Liver (tissue), 9 donors: ENCODE results near the gene RALGAPA2. TPM values are rescaled to one million over a fixed set of nuclear protein-coding genes. Genes with fewer than 3 reads are reported as not detected.

ENCODE experiments used
- DNase-seq: peaks from one replicate; pipeline ENCODE4 v3.0.0-alpha.2; 2017; ENCODE audit warnings: low spot score
- H3K27ac ChIP-seq, 2 donors: one replicate each; pipeline ENCODE4 v1.7.0; 2013; ENCODE audit warnings: inconsistent platforms in 2 of 2, low read length in 2 of 2, control low read depth in 1 of 2, low read depth in 1 of 2, mild to moderate bottlenecking in 1 of 2
- H3K27me3 ChIP-seq, 4 donors: one replicate each; pipeline versions ENCODE4 v1.6.1 to v1.7.0; 2013; ENCODE audit warnings: low read length in 3 of 4, inconsistent platforms in 1 of 4, mild to moderate bottlenecking in 1 of 4, moderate library complexity in 1 of 4; ENCODE audit not compliant: control insufficient read depth in 4 of 4, insufficient read depth in 4 of 4
- H3K36me3 ChIP-seq, 4 donors: one replicate each; pipeline versions ENCODE4 v1.6.1 to v1.7.0; 2013; ENCODE audit warnings: low read length in 3 of 4, mild to moderate bottlenecking in 3 of 4, low read depth in 1 of 4, moderate library complexity in 1 of 4; ENCODE audit not compliant: control insufficient read depth in 4 of 4, insufficient read depth in 3 of 4
- H3K4me1 ChIP-seq, 4 donors: one replicate each; pipeline versions ENCODE4 v1.6.1 to v1.7.0; 2013; ENCODE audit warnings: low read length in 3 of 4, mild to moderate bottlenecking in 3 of 4, moderate library complexity in 1 of 4; ENCODE audit not compliant: control insufficient read depth in 4 of 4, insufficient read depth in 4 of 4
- H3K4me3 ChIP-seq, 3 donors: one replicate each; pipeline versions ENCODE4 v1.6.1 to v1.7.0; 2013; ENCODE audit warnings: low read length in 3 of 3, control low read depth in 1 of 3, low read depth in 1 of 3, mild to moderate bottlenecking in 1 of 3
- H3K9ac ChIP-seq, 2 donors: one replicate each; pipeline ENCODE4 v1.7.0; 2013; ENCODE audit warnings: low read length in 2 of 2, mild to moderate bottlenecking in 2 of 2, moderate library complexity in 2 of 2, control low read depth in 1 of 2, low read depth in 1 of 2
- H3K9me3 ChIP-seq, 4 donors: one replicate each; pipeline versions ENCODE4 v1.6.1 to v1.7.0; 2013; ENCODE audit warnings: low read length in 3 of 4; ENCODE audit not compliant: control insufficient read depth in 4 of 4
- EGR1 ChIP-seq, 2 donors: IDR thresholded peaks; 2 replicates each; pipeline ENCODE4 v1.6.1; 2016 to 2018; ENCODE audit warnings: antibody characterized with exemption in 2 of 2, low read depth in 2 of 2
- FOXA1 ChIP-seq: IDR thresholded peaks from 2 replicates; pipeline ENCODE4 v1.6.1; 2016; ENCODE audit warnings: antibody characterized with exemption
- FOXA2 ChIP-seq: IDR thresholded peaks from 2 replicates; pipeline ENCODE4 v1.6.1; 2016; ENCODE audit warnings: antibody characterized with exemption
- GABPA ChIP-seq, 2 donors: IDR thresholded peaks in 1 of 2; conservative IDR thresholded peaks in 1 of 2; 2 replicates each; pipeline ENCODE4 v1.6.1; 2016; ENCODE audit warnings: antibody characterized with exemption in 2 of 2, mild to moderate bottlenecking in 1 of 2, moderate library complexity in 1 of 2
- HNF4A ChIP-seq, 2 donors: conservative IDR thresholded peaks; 2 replicates each; pipeline ENCODE4 v1.6.1; 2016; ENCODE audit warnings: antibody characterized with exemption in 2 of 2, mild to moderate bottlenecking in 2 of 2
- HNF4G ChIP-seq: IDR thresholded peaks from 2 replicates; pipeline ENCODE4 v1.6.1; 2016; ENCODE audit warnings: antibody characterized with exemption
- JUND ChIP-seq, 2 donors: IDR thresholded peaks; 2 replicates each; pipeline ENCODE4 v1.6.1; 2016; ENCODE audit warnings: antibody characterized with exemption in 2 of 2
- NR2F2 ChIP-seq: IDR thresholded peaks from 2 replicates; pipeline ENCODE4 v1.6.1; 2016; ENCODE audit warnings: antibody characterized with exemption
- RAD21 ChIP-seq, 2 donors: IDR thresholded peaks; 2 replicates each; pipeline ENCODE4 v1.6.1; 2016; ENCODE audit warnings: antibody characterized with exemption in 2 of 2, mild to moderate bottlenecking in 2 of 2
- RXRA ChIP-seq, 2 donors: IDR thresholded peaks; 2 replicates each; pipeline ENCODE4 v1.6.1; 2017 to 2018; ENCODE audit warnings: antibody characterized with exemption in 2 of 2, mild to moderate bottlenecking in 1 of 2
- SP1 ChIP-seq: IDR thresholded peaks from 2 replicates; pipeline ENCODE4 v1.6.1; 2018; ENCODE audit warnings: antibody characterized with exemption, mild to moderate bottlenecking
- TAF1 ChIP-seq: conservative IDR thresholded peaks from 2 replicates; pipeline ENCODE4 v1.6.1; 2016; ENCODE audit warnings: antibody characterized with exemption, mild to moderate bottlenecking
- YY1 ChIP-seq: IDR thresholded peaks from 2 replicates; pipeline ENCODE4 v1.6.1; 2016; ENCODE audit warnings: antibody characterized with exemption, mild to moderate bottlenecking
- WGBS: extraction: QIAGEN DNeasy Blood & Tissue Kit; methylation state at CpG from one replicate; pipeline ENCODE4 v1.1.7; 2013; 5-methylcytosine and 5-hydroxymethylcytosine counted together
- polyA plus RNA-seq, 2 donors: library from polyadenylated mRNA; stranded (reverse) in 1 of 2; unstranded in 1 of 2; fragments of 200-250 nt in 1 of 2; fragments of >200 nt in 1 of 2; fragmentation: Nextera tagmentation in 1 of 2; extraction: Ambion mirVana in 1 of 2; gene quantifications; one replicate each; pipeline versions ENCODE4 v1.2.1 to v1.2.3, GENCODE V29; 2013 to 2015
- total RNA-seq, 2 donors: library from RNA; depleted of rRNA; stranded (reverse); fragments of >200 nt; gene quantifications; one replicate each; pipeline ENCODE4 v1.2.3, GENCODE V29; 2014
- TF ChIP-seq, protein P1 (sequence below): IDR thresholded peaks from 2 replicates; pipeline ENCODE4 v1.6.1; 2016; ENCODE audit warnings: antibody characterized with exemption
- TF ChIP-seq, protein P2 (sequence below): IDR thresholded peaks from 2 replicates; pipeline ENCODE4 v1.6.1; 2016; ENCODE audit warnings: antibody characterized with exemption
- TF ChIP-seq, protein P3 (sequence below): fragments of 150-350 bp; IDR thresholded peaks from 2 replicates; pipeline ENCODE4 v1.5.1; 2017; ENCODE audit warnings: improper control_type of control experiment, low read depth, low read length; ENCODE audit not compliant: missing input control
- TF ChIP-seq, protein P4 (sequence below): IDR thresholded peaks from 2 replicates; pipeline ENCODE4 v1.6.1; 2016; ENCODE audit warnings: antibody characterized with exemption, mild to moderate bottlenecking
- TF ChIP-seq, protein P5 (sequence below): IDR thresholded peaks from 2 replicates; pipeline ENCODE4 v1.6.1; 2016; ENCODE audit warnings: antibody characterized with exemption
- donor health status: healthy.
- donor health status: healthy.
- donor health status: healthy.
- donor health status: healthy.
- donor health status: healthy.

Gene RALGAPA2
- total and polyA plus RNA-seq, 4 donors, result 14.8 to 89.9 (median 25.1) TPM

DNA sequence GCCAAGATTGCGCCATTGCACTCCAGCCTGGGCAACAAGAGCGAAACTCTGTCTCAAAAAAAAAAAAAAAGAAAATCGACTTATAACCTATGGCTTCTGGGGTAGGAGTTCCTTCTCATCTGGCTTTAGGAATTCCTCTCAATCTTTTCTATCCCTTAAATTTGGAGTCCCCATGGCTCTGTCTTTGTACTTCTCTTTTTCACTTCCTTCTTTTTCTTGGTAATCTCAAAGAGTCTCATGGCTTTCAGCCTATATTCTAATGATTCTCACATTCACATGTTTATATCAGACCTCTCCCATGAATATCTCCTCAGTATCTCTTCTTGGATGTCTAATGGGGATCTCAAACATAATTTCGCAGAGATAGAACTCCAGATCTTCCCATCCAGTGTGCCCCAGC, 42.8 kb upstream of the RALGAPA2 start:
- Histone ChIP-seq H3K27me3 (no peaks in the 10 kb centered on the region), H3K36me3 (no peaks in the 10 kb centered on the region), H3K27ac (no peak overlapping the region), H3K4me1 (peaks cover 13 to 35% (median 21%) of the 10 kb centered on the region in 4 donors), H3K4me3 (no peak overlapping the region), H3K9me3 (no peaks in the 10 kb centered on the region), H3K9ac (no peak overlapping the region)
- TF ChIP-seq YY1, result no peak
- TF ChIP-seq, protein P1, sequence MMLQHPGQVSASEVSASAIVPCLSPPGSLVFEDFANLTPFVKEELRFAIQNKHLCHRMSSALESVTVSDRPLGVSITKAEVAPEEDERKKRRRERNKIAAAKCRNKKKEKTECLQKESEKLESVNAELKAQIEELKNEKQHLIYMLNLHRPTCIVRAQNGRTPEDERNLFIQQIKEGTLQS, result no peak
- TF ChIP-seq GABPA (IDR thresholded peaks at IDR 0.05 in 1 of 2, conservative IDR thresholded peaks at IDR 0.05 in 1 of 2), result no peak
- no peak for TF ChIP-seq EGR1 (IDR thresholded peaks at IDR 0.05; ENCODE audit: low read depth in 2 of 2)
- no peak for TF ChIP-seq NR2F2
- TF ChIP-seq JUND (IDR thresholded peaks at IDR 0.05), result no peak
- no peak for TF ChIP-seq FOXA1
- no peak for TF ChIP-seq HNF4A (conservative IDR thresholded peaks at IDR 0.05)
- TF ChIP-seq, protein P2, sequence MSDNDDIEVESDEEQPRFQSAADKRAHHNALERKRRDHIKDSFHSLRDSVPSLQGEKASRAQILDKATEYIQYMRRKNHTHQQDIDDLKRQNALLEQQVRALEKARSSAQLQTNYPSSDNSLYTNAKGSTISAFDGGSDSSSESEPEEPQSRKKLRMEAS, result no peak
- TF ChIP-seq SP1, result no peak
- TF ChIP-seq TAF1, result no peak
- TF ChIP-seq RAD21 (IDR thresholded peaks at IDR 0.05), result no peak
- TF ChIP-seq FOXA2, result no peak
- TF ChIP-seq RXRA (IDR thresholded peaks at IDR 0.05), result no peak
- TF ChIP-seq HNF4G, result no peak
- TF ChIP-seq, protein P3, sequence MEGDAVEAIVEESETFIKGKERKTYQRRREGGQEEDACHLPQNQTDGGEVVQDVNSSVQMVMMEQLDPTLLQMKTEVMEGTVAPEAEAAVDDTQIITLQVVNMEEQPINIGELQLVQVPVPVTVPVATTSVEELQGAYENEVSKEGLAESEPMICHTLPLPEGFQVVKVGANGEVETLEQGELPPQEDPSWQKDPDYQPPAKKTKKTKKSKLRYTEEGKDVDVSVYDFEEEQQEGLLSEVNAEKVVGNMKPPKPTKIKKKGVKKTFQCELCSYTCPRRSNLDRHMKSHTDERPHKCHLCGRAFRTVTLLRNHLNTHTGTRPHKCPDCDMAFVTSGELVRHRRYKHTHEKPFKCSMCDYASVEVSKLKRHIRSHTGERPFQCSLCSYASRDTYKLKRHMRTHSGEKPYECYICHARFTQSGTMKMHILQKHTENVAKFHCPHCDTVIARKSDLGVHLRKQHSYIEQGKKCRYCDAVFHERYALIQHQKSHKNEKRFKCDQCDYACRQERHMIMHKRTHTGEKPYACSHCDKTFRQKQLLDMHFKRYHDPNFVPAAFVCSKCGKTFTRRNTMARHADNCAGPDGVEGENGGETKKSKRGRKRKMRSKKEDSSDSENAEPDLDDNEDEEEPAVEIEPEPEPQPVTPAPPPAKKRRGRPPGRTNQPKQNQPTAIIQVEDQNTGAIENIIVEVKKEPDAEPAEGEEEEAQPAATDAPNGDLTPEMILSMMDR, result no peak
- TF ChIP-seq, protein P4, sequence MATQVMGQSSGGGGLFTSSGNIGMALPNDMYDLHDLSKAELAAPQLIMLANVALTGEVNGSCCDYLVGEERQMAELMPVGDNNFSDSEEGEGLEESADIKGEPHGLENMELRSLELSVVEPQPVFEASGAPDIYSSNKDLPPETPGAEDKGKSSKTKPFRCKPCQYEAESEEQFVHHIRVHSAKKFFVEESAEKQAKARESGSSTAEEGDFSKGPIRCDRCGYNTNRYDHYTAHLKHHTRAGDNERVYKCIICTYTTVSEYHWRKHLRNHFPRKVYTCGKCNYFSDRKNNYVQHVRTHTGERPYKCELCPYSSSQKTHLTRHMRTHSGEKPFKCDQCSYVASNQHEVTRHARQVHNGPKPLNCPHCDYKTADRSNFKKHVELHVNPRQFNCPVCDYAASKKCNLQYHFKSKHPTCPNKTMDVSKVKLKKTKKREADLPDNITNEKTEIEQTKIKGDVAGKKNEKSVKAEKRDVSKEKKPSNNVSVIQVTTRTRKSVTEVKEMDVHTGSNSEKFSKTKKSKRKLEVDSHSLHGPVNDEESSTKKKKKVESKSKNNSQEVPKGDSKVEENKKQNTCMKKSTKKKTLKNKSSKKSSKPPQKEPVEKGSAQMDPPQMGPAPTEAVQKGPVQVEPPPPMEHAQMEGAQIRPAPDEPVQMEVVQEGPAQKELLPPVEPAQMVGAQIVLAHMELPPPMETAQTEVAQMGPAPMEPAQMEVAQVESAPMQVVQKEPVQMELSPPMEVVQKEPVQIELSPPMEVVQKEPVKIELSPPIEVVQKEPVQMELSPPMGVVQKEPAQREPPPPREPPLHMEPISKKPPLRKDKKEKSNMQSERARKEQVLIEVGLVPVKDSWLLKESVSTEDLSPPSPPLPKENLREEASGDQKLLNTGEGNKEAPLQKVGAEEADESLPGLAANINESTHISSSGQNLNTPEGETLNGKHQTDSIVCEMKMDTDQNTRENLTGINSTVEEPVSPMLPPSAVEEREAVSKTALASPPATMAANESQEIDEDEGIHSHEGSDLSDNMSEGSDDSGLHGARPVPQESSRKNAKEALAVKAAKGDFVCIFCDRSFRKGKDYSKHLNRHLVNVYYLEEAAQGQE, result no peak
- TF ChIP-seq, protein P5, sequence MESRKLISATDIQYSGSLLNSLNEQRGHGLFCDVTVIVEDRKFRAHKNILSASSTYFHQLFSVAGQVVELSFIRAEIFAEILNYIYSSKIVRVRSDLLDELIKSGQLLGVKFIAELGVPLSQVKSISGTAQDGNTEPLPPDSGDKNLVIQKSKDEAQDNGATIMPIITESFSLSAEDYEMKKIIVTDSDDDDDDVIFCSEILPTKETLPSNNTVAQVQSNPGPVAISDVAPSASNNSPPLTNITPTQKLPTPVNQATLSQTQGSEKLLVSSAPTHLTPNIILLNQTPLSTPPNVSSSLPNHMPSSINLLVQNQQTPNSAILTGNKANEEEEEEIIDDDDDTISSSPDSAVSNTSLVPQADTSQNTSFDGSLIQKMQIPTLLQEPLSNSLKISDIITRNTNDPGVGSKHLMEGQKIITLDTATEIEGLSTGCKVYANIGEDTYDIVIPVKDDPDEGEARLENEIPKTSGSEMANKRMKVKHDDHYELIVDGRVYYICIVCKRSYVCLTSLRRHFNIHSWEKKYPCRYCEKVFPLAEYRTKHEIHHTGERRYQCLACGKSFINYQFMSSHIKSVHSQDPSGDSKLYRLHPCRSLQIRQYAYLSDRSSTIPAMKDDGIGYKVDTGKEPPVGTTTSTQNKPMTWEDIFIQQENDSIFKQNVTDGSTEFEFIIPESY, result no peak
- DNase-seq, result no peak
- 91% methylated on average over 4 of the region's 4 CpGs for WGBS
